MM.1S (cell line): ENCODE measurements around the gene SEC22C.

Experiments used
- DNase-seq: peaks from one replicate; pipeline ENCODE4 v3.0.0-alpha.2; 2015
- H2AFZ ChIP-seq: fragments of 300-600 bp; sonication (generic); 2 replicates; pipeline ENCODE4 v1.6.0; 2016; ENCODE audit warnings: antibody characterized with exemption, low read length
- H3F3A ChIP-seq: fragments of 300-600 bp; sonication (generic); 2 replicates; pipeline ENCODE4 v1.6.1; 2016; ENCODE audit warnings: mild to moderate bottlenecking, antibody characterized with exemption, low read length, moderate library complexity, mixed read lengths; ENCODE audit not compliant: insufficient read depth
- H3K27ac ChIP-seq: fragments of 300-600 bp; sonication (generic); 2 replicates; pipeline ENCODE4 v1.5.1; 2016; ENCODE audit warnings: mild to moderate bottlenecking, low read length
- H3K27me3 ChIP-seq: fragments of 300-600 bp; sonication (generic); replicated peaks from 2 replicates; pipeline ENCODE4 v1.6.0; 2016; ENCODE audit warnings: low read length; ENCODE audit not compliant: insufficient read depth
- H3K36me3 ChIP-seq: fragments of 300-600 bp; sonication (generic); replicated peaks from 2 replicates; pipeline ENCODE4 v1.6.1; 2016; ENCODE audit warnings: mild to moderate bottlenecking, low read length, mixed read lengths; ENCODE audit not compliant: insufficient read depth
- H3K4me1 ChIP-seq: fragments of 300-600 bp; sonication (generic); 2 replicates; pipeline ENCODE4 v1.6.1; 2016; ENCODE audit warnings: low read length, mixed read lengths
- H3K4me2 ChIP-seq: fragments of 300-600 bp; sonication (generic); 2 replicates; pipeline ENCODE4 v1.6.0; 2016; ENCODE audit warnings: low read depth, low read length
- H3K4me3 ChIP-seq: fragments of 300-600 bp; sonication (generic); 2 replicates; pipeline ENCODE4 v1.5.1; 2016; ENCODE audit warnings: low read length, mixed read lengths
- H3K79me2 ChIP-seq: fragments of 300-600 bp; sonication (generic); 2 replicates; pipeline ENCODE4 v1.6.1; 2016; ENCODE audit warnings: mixed run types, low read length, mixed read lengths
- H3K9ac ChIP-seq: fragments of 300-600 bp; sonication (generic); 2 replicates; pipeline ENCODE4 v1.6.1; 2016; ENCODE audit warnings: low read length, mixed read lengths
- H3K9me2 ChIP-seq: fragments of 300-600 bp; sonication (generic); replicated peaks from 2 replicates; pipeline ENCODE4 v1.6.1; 2016; ENCODE audit warnings: mild to moderate bottlenecking, low read length, mixed read lengths; ENCODE audit not compliant: insufficient read depth
- H3K9me3 ChIP-seq: fragments of 300-600 bp; sonication (generic); replicated peaks from 2 replicates; pipeline ENCODE4 v1.6.1; 2016; ENCODE audit warnings: mild to moderate bottlenecking, low read length, mixed read lengths; ENCODE audit not compliant: insufficient read depth
- H4K20me1 ChIP-seq: fragments of 300-600 bp; sonication (generic); 2 replicates; pipeline ENCODE4 v1.6.1; 2016; ENCODE audit warnings: mild to moderate bottlenecking, low read length, moderate library complexity, mixed read lengths; ENCODE audit not compliant: insufficient read depth
- EZH2 ChIP-seq: fragments of 300-600 bp; sonication (generic); optimal IDR thresholded peaks from 2 replicates; pipeline ENCODE3; 2017; ENCODE audit warnings: low read depth, mild to moderate bottlenecking, antibody characterized with exemption, low read length, mixed read lengths
- EZH2phosphoT487 ChIP-seq: fragments of 300-600 bp; sonication (generic); IDR thresholded peaks from 2 replicates; pipeline ENCODE4 v1.6.1; 2018; ENCODE audit warnings: antibody characterized with exemption, low read length
- TF ChIP-seq, protein P1 (sequence below): fragments of 300-600 bp; sonication (generic); IDR thresholded peaks from 2 replicates; pipeline ENCODE4 v1.5.1; 2016; ENCODE audit warnings: antibody characterized with exemption, low read length, mixed read lengths

Gene SEC22C

DNA sequence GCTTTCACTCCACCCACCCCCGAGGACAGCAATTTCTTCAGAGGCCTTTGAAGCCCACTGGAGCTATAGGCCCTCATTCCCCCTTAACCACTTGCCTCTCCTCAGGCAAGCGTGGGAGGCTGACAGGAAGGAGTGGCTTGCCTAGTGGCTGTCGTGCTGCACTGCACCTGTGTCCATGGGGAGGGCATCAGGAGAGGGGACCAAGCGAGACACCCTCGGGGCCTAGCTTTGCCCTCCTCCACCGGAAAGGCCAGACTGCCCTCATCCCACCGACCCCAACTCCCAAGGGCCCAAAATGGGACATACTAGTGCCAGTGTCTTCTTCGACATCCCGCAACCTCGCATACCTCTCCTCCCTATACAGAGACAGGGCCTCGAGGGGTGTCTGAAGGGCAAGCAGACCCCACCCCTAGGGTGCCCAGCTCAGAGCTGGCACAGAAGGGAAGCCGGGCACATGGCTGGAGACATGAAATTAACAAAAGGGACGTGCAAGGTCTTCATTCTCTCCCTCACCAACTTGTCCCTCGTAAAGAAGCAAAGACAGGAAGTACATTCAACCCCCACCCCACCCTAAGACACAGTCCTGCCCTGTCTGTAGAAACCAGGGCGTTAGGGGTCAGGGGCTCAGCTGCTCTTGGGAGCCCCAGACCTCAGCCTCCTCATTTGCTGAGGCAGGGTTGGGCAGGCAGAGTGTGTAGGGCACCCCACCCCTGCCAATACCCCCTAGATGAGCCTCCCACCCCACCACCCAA lies 55.0 kb downstream of the SEC22C start:
- H2AFZ ChIP-seq = no peak overlapping the region
- H3K4me3 ChIP-seq = no peak overlapping the region
- TF ChIP-seq EZH2phosphoT487 (no peak), EZH2 (no peak)
- TF ChIP-seq, protein P1, sequence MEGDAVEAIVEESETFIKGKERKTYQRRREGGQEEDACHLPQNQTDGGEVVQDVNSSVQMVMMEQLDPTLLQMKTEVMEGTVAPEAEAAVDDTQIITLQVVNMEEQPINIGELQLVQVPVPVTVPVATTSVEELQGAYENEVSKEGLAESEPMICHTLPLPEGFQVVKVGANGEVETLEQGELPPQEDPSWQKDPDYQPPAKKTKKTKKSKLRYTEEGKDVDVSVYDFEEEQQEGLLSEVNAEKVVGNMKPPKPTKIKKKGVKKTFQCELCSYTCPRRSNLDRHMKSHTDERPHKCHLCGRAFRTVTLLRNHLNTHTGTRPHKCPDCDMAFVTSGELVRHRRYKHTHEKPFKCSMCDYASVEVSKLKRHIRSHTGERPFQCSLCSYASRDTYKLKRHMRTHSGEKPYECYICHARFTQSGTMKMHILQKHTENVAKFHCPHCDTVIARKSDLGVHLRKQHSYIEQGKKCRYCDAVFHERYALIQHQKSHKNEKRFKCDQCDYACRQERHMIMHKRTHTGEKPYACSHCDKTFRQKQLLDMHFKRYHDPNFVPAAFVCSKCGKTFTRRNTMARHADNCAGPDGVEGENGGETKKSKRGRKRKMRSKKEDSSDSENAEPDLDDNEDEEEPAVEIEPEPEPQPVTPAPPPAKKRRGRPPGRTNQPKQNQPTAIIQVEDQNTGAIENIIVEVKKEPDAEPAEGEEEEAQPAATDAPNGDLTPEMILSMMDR = no peak
- no peak for DNase-seq
- no peaks in the 10 kb centered on the region for H3K79me2 ChIP-seq
- H3K27ac ChIP-seq = no peak overlapping the region
- H3K27me3 ChIP-seq = no peaks in the 10 kb centered on the region
- no peak overlapping the region for H3K4me2 ChIP-seq
- H3F3A ChIP-seq = no peaks in the 10 kb centered on the region
- H3K36me3 ChIP-seq = no peaks in the 10 kb centered on the region
- no peaks in the 10 kb centered on the region for H3K9me2 ChIP-seq
- no peak overlapping the region for H3K9ac ChIP-seq
- no peaks in the 10 kb centered on the region for H4K20me1 ChIP-seq
- no peaks in the 10 kb centered on the region for H3K9me3 ChIP-seq
- H3K4me1 ChIP-seq = no peaks in the 10 kb centered on the region

DNA sequence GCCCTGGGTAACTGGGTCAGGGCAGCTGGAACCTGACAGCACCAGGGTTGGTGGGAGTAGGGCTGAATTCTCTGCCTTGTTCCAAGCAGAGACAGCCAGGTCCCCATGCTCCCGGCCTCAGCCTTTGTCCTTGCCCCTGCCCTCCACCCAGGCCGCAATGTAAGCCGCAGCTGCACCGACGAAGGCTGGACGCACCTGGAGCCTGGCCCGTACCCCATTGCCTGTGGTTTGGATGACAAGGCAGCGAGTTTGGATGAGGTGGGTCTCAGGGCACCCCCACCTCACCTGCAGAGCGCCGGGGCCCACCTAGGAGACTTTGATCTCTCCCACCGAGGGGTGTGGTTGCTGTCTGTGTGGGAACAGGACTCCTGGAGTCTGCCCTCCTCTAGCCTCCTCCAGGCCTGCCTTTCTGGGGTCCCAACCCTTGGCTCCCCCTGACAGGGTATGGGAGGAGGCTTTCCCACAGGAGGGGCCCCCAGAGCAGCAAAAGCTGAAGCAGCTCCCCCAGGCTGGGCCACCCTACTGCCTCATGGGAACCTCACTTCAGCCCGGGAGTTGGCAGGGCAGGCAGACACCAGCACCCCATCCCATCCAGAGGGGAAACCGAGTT lies 55.9 kb downstream of the SEC22C start:
- no peaks in the 10 kb centered on the region for H3F3A ChIP-seq
- no peaks in the 10 kb centered on the region for H3K27me3 ChIP-seq
- H3K27ac ChIP-seq = no peak overlapping the region

GRCh38 chr3:42525212-42525611 lies 56.6 kb downstream of the SEC22C start:
- DNase-seq = no peak
- no peak for TF ChIP-seq EZH2
- TF ChIP-seq EZH2phosphoT487 = no peak
- TF ChIP-seq, protein P1 = no peak
- no peaks in the 10 kb centered on the region for H4K20me1 ChIP-seq
- no peak overlapping the region for H2AFZ ChIP-seq
- H3K27me3 ChIP-seq = no peaks in the 10 kb centered on the region
- H3K9ac ChIP-seq = no peak overlapping the region
- H3F3A ChIP-seq = no peaks in the 10 kb centered on the region
- H3K27ac ChIP-seq = no peak overlapping the region
- no peaks in the 10 kb centered on the region for H3K4me1 ChIP-seq
- H3K79me2 ChIP-seq = no peaks in the 10 kb centered on the region
- H3K9me3 ChIP-seq = no peaks in the 10 kb centered on the region
- no peaks in the 10 kb centered on the region for H3K9me2 ChIP-seq
- H3K4me2 ChIP-seq = no peak overlapping the region
- H3K4me3 ChIP-seq = no peak overlapping the region
- H3K36me3 ChIP-seq = no peaks in the 10 kb centered on the region

More for the DNA sequence above, 55.9 kb downstream of the SEC22C start:
- H4K20me1 ChIP-seq = no peaks in the 10 kb centered on the region
- no peak overlapping the region for H3K4me3 ChIP-seq
- H3K9me2 ChIP-seq = no peaks in the 10 kb centered on the region
- no peaks in the 10 kb centered on the region for H3K36me3 ChIP-seq
- no peaks in the 10 kb centered on the region for H3K9me3 ChIP-seq
- no peak for TF ChIP-seq EZH2phosphoT487
- TF ChIP-seq EZH2 = no peak
- TF ChIP-seq, protein P1 = no peak
- no peaks in the 10 kb centered on the region for H3K4me1 ChIP-seq
- H3K9ac ChIP-seq = no peak overlapping the region
- no peak overlapping the region for H3K4me2 ChIP-seq
- no peak for DNase-seq
- no peaks in the 10 kb centered on the region for H3K79me2 ChIP-seq
- H2AFZ ChIP-seq = no peak overlapping the region
